Mesothelial cell of epicardium (in vitro differentiated cells): ENCODE data around the gene IFNA7. TPM values are rescaled to one million over a fixed set of nuclear protein-coding genes. Genes with fewer than 3 reads are reported as not detected.
"Not testable (repeated sequence)": the region's sequence is repeated elsewhere in the genome, so short reads cannot be mapped to it uniquely, and the experiment has no call there.

Experiments
- DNase-seq, 2 experiments: peaks; one replicate each; pipeline ENCODE4 v3.0.0; 2021; ENCODE audit warnings: low spot score in 2 of 2; ENCODE audit not compliant: unreplicated experiment in 2 of 2
- H3K27ac Mint-ChIP-seq: 2 replicates; pipeline ENCODE4 v1.8.0; 2021; ENCODE audit warnings: mixed read lengths
- H3K27me3 Mint-ChIP-seq: 2 replicates; pipeline ENCODE4 v1.8.0; 2021; ENCODE audit warnings: low read depth, mixed read lengths
- H3K36me3 Mint-ChIP-seq: 2 replicates; pipeline ENCODE4 v1.8.0; 2021; ENCODE audit warnings: mixed read lengths
- H3K4me1 Mint-ChIP-seq: 2 replicates; pipeline ENCODE4 v1.8.0; 2021; ENCODE audit warnings: mixed read lengths
- H3K4me3 Mint-ChIP-seq: 2 replicates; pipeline ENCODE4 v1.8.0; 2021; ENCODE audit warnings: mild to moderate bottlenecking, moderate library complexity, mixed read lengths
- H3K9me3 Mint-ChIP-seq: 2 replicates; pipeline ENCODE4 v1.8.0; 2021; ENCODE audit warnings: mixed read lengths
- total RNA-seq: library from RNA; stranded (reverse); gene quantifications from 3 replicates; pipeline ENCODE4 v1.2.1, GENCODE V29; 2021
- TF ChIP-seq, protein P1 (sequence below): fragments of 200-600 bp; sonication (generic); IDR thresholded peaks from one replicate; pipeline ENCODE4 v1.5.0; 2021; ENCODE audit warnings: antibody characterized with exemption; ENCODE audit not compliant: unreplicated experiment

The IFNA7 gene
- total RNA-seq, 1 donor from 2014 or later = not detected

DNA sequence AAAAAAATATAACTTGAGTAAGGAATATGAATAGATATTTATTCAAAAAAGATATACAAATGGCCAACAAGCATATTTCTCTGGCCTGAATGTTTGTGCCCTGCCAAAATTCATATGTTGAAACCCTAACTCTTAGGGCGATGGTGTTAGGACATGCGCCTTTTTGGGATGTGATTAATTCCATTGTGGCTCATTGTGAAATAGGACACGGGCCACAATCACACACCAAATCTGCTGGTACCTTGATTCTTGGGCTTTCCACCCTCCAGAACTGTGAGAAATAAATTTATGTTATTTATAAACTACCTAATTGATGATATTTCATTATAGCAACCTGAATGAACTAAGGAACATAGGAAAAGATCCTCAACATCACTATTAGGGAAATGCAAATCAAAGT, 29.8 kb downstream of the IFNA7 start:
- no peak for DNase-seq
- H3K4me1 Mint-ChIP-seq = no peaks in the 10 kb centered on the region
- TF ChIP-seq, protein P1, sequence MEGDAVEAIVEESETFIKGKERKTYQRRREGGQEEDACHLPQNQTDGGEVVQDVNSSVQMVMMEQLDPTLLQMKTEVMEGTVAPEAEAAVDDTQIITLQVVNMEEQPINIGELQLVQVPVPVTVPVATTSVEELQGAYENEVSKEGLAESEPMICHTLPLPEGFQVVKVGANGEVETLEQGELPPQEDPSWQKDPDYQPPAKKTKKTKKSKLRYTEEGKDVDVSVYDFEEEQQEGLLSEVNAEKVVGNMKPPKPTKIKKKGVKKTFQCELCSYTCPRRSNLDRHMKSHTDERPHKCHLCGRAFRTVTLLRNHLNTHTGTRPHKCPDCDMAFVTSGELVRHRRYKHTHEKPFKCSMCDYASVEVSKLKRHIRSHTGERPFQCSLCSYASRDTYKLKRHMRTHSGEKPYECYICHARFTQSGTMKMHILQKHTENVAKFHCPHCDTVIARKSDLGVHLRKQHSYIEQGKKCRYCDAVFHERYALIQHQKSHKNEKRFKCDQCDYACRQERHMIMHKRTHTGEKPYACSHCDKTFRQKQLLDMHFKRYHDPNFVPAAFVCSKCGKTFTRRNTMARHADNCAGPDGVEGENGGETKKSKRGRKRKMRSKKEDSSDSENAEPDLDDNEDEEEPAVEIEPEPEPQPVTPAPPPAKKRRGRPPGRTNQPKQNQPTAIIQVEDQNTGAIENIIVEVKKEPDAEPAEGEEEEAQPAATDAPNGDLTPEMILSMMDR = no peak
- H3K4me3 Mint-ChIP-seq = no peak overlapping the region
- H3K27me3 Mint-ChIP-seq = peaks cover 45% of the 10 kb centered on the region
- H3K27ac Mint-ChIP-seq = no peak overlapping the region
- H3K9me3 Mint-ChIP-seq = no peaks in the 10 kb centered on the region
- H3K36me3 Mint-ChIP-seq = no peaks in the 10 kb centered on the region

DNA sequence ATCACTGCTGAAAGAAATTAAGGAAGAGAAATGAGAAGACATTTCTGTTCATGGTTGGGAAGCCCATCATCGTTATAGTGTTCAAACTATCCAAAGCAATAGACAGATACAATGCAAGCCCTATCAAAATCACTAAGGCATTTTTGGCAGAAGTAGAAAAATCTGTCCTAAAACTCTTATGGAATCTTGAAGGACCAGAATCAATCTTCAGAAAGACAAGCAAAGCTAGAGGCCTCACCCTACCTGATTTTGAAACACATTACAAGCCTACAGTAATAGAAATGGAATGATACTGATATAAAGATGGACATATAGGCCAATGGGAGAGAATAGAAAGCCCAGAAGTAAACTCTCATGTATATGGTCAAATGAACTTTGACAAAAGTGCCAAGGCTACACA, 30.7 kb downstream of the IFNA7 start:
- Mint-ChIP-seq H3K9me3 (no peaks in the 10 kb centered on the region), H3K27me3 (peaks cover 44% of the 10 kb centered on the region), H3K36me3 (no peaks in the 10 kb centered on the region), H3K27ac (no peak overlapping the region), H3K4me3 (no peak overlapping the region), H3K4me1 (no peaks in the 10 kb centered on the region)
- TF ChIP-seq, protein P1 = no peak
- DNase-seq = no peak

GRCh38 chr9:21166560-21166959, 35.4 kb downstream of the IFNA7 start, which contains the start of gene IFNA21:
IFNA21 (minus strand) TSS chr9:21166660; CDS start chr9:21166612, 48 bp downstream.
- H3K9me3 Mint-ChIP-seq, H3K4me3 Mint-ChIP-seq, H3K36me3 Mint-ChIP-seq, H3K27ac Mint-ChIP-seq, H3K4me1 Mint-ChIP-seq, DNase-seq: not testable (repeated sequence)
- peaks cover 19% of the 10 kb centered on the region for H3K27me3 Mint-ChIP-seq

DNA sequence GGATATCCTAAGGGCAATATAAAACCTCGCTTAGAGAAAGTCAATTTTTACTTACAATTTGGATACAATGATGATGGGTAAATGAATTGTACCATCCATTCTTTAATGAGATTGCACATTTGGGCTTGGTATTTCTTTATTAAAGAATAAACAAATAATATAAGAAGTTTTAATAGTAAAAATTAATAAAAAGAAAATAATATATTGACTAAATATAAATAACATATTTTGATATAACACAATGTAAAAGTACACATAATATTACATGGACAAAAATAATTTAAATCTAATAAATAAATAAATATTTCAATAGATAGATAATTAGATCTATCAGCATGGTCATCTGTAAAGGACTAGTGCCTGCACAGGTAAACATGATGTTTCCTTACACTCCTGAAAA, 36.5 kb downstream of the IFNA7 start:
- no peak overlapping the region for H3K27ac Mint-ChIP-seq
- H3K27me3 Mint-ChIP-seq = peaks cover 11% of the 10 kb centered on the region
- no peaks in the 10 kb centered on the region for H3K4me1 Mint-ChIP-seq
- H3K36me3 Mint-ChIP-seq = no peaks in the 10 kb centered on the region
- TF ChIP-seq, protein P1 = no peak
- H3K4me3 Mint-ChIP-seq = no peak overlapping the region
- H3K9me3 Mint-ChIP-seq = peaks cover 19% of the 10 kb centered on the region
- DNase-seq = no peak

- Mint-ChIP-seq H3K4me1 (no peaks in the 10 kb centered on the region), H3K36me3 (no peaks in the 10 kb centered on the region), H3K4me3 (no peak overlapping the region), H3K27ac (no peak overlapping the region), H3K27me3 (no peaks in the 10 kb centered on the region), H3K9me3 (peaks cover 32% of the 10 kb centered on the region)
- no peak for DNase-seq
- TF ChIP-seq, protein P1 = no peak
Observed at GRCh38 chr9:21160178-21160577, 41.8 kb downstream of the IFNA7 start.

DNA sequence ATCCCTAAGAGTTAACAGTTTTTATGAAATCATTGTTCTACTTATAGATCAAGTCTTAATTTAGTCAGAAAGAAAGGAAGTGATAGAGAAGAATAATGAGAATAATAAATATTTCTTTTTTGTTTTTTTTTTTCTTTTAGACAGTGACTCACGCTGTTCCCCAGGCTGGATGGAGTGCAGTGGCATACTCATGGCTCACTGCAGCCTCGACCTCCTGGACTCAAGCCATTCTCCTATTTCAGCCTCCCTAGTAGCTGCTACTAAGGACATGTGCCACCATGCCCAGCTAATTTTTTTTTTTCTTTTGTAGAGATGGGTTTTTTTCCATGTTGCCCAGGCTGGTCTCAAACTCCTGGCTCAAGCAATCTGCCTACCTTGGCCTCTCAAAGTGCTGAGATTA, 46.5 kb downstream of the IFNA7 start:
- no peak overlapping the region for H3K27ac Mint-ChIP-seq
- peaks cover 13% of the 10 kb centered on the region for H3K9me3 Mint-ChIP-seq
- H3K4me1 Mint-ChIP-seq = no peaks in the 10 kb centered on the region
- H3K36me3 Mint-ChIP-seq = no peaks in the 10 kb centered on the region
- TF ChIP-seq, protein P1 = no peak
- H3K27me3 Mint-ChIP-seq = no peaks in the 10 kb centered on the region
- no peak overlapping the region for H3K4me3 Mint-ChIP-seq
- DNase-seq = no peak
